NCI-H748 treated with DMSO at 0.1 percent for 48 hours (cell line): Measurements from ENCODE around the gene ZNF773.
"Not testable (repeated sequence)": the region's sequence is repeated elsewhere in the genome, so short reads cannot be mapped to it uniquely, and the experiment has no call there.

Experiments
- DNase-seq: peaks from one replicate; lab custom pipeline; 2025; lab: John Stamatoyannopoulos, UW

ZNF773 gene

DNA sequence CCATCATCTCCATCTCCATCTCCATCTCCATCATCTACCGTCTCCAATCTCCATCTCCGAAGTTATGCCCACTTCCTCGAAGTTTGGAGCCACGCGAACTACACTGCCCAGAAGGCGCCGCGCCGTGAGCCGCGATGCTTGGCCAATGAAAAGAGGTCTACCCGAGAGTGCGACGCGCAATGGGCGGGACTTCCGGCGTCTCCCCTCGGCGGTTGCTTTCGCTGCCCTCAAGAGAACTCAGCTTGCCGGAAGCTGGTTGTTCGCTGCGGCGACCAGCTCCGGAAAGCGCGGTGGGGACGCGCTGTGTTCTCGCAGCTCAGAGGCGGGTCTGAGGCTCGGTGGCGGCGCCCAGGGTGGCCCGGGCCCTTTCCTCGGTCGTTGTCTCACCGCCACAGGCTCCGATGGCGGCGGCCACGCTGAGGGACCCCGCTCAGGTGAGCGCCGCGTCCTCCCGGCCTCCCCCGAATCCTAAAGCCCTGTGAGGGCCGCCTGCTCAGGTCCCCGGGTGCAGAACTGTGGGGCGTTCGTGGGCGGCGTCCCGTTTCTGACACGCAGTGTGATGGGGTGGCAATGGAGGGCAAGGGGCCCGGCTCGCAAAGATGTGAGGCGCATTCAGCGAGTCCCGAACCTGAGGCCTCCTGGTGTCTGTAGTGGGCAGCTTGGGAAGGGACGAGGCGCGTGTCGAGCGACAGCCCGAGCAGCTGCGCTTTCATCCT lies at the start of gene ZNF773:
TSS of gene ZNF773 (plus strand) at position 259 of the 716 bp plus-strand sequence. CDS start at position 402, 143 bp downstream.
- DNase-seq: peak; percentile 88

DNA sequence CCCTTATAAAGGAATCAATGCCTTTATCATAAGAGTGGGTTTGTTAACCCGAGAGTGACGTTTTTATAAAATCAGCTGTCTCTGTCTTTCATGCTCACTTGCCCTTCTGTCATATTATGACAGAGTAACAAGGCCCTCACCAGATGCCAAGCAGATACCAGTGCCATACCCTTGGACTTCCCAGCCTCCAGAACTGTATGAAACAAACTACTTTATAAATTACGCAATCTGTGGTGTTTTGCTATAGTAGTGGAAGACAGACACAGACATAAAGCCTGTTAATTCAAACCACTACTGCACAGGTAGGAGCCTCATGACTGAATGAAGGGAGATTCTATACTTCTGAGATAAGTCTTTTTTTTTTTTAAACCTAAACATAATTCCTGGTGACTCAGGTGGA lies 47.4 kb upstream of the ZNF773 start:
- DNase-seq: no peak

DNA sequence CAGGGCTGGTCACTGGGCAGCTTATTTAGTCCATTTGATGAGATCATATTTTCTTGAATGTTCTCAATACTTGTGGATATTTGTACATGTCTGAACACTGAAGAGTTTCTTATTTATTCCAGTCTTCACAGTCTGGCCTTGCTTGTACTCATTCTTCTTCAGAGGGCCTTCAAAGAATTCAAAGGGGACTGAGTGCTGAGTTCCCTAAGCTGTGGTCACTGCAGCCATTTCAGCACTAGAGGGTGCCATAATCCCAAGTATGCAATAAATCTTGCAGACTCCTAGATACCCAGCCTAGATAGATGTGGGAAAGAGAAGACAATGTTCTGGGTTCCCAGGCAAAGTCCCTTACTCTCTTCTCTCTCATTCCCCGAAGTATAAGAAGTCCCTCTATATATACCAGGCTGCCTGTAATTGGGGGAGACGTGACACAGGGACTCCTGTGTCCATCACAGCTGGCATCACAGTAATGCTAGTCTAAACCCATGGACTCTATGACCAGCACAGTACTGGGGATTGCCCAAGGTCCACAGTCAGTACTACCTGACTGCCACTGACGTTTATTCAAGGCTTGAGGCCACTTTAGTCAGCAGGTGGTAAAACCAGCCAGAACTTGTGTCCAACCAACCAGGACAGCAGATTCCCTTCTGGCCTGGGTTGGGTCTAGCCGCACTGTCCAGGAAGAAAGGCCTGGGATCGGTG lies 33.9 kb upstream of the ZNF773 start:
- DNase-seq: peak; percentile 50

GRCh38 chr19:57466489-57466888 lies 33.2 kb upstream of the ZNF773 start:
- no peak for DNase-seq

DNA sequence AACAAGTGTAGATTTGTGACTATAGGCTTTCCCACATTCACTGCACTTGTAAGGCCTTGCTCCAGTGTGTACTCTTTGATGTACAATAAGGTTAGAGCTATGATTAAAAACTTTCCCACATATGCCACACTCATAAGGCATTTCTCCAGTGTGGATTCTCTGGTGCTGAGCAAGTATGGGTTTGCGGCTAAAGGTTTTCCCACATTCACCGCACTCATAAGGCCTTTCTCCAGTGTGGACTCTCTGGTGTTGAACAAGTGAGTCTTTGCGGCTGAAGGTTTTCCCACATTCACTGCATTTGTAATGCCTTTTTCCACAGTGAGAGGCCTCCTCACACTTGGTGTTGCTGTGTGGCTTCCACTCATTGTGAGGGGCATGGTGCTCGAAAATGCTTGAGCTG lies 26.1 kb upstream of the ZNF773 start:
- DNase-seq: no peak

- peak; percentile 94 for DNase-seq
Measured at GRCh38 chr19:57477191-57478008, 22.3 kb upstream of the ZNF773 start, which contains the start of gene ZNF772. Gene ZNF772 (minus strand): TSS chr19:57477566. CDS start chr19:57477309, 257 bp downstream.

DNA sequence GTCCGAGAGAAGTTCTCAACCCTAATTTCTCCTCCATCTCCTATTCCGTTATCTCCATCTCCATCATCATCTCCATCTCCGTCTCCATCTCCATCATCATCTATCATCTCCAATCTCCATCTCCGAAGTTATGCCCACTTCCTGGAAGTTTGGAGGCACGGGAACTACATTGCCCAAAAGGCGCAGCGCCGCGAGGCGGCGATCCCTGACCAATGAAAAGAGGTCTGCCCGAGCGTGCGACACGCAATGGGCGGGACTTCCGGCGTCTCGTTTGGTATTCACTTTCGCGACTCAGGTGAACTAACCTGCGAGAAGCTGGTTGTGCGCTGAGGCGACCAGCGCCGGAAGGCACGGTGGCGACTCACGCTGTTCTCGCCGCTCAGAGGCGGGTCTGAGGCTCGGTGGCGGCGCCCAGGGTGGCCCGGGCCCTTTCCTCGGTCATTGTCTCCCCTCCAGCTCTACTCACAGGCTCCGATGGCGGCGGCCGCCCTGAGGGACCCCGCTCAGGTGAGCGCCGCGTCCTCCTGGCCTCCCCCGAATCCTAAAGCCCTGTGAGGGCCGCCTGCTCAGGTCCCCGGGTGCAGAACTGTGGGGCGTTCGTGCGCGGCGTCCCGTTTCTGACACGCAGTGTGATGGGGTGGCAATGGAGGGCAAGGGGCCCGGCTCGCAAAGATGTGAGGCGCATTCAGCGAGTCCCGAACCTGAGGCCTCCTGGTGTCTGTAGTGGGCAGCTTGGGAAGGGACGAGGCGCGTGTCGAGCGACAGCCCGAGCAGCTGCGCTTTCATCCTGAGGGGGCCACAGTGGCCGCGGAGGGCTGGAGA lies 12.1 kb upstream of the ZNF773 start, which contains the start of gene ZNF419:
TSS of gene ZNF419 (plus strand) at position 274 of the 822 bp plus-strand sequence. CDS start at position 475, 201 bp downstream.
- peak; percentile 94 for DNase-seq

DNA sequence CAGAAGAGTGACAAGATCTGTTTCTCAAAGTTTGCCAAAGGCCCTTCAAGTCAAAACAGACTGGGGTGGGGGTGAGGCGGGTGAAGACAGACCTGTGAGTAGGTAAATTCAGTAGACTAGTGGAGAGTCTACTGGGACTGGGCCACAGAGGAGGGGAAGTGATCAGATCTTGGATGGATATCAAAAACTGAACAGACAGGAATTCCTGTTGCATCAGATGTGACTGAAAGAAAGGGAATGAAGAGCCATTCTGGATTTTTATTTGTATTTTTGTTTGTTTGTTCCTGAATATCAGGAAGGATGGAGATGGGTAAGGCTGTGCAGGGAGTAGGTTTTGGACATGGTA lies 11.5 kb upstream of the ZNF773 start:
- not testable (repeated sequence) for DNase-seq

- not testable (repeated sequence) for DNase-seq
Measured at GRCh38 chr19:57499332-57499679, 432 bp upstream of the ZNF773 start.

DNA sequence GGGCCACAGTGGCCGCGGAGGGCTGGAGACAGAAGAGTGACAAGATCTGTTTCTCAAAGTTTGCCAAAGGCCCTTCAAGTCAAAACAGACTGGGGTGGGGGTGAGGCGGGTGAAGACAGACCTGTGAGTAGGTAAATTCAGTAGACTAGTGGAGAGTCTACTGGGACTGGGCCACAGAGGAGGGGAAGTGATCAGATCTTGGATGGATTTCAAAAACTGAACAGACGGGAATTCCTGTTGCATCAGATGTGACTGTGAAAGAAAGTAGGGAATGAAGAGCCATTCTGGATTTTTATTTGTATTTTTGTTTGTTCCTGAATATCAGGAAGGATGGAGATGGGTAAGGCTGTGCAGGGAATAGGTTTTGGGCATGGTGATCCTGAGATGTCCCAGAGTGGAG lies 662 bp downstream of the ZNF773 start:
- not testable (repeated sequence) for DNase-seq

DNA sequence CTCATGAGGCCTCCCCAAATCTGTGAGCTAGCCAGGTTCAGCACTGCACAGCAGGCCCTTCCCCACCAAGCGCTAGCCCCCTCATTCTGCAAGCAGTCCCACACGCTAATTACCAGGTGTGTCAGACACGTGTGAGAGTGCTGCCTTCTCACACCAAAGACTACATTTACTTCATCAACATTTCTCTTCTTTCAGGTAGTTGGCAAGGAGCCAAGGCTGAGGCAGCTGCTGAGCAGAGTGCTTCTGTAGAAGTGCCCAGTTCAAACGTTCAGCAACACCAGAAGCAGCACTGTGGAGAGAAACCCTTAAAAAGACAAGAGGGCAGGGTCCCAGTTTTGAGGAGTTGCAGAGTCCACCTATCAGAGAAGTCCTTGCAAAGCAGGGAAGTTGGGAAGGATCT lies 6.4 kb downstream of the ZNF773 start:
- no peak for DNase-seq

GRCh38 chr19:57511484-57511883 lies 11.7 kb downstream of the ZNF773 start:
- DNase-seq: no peak

DNA sequence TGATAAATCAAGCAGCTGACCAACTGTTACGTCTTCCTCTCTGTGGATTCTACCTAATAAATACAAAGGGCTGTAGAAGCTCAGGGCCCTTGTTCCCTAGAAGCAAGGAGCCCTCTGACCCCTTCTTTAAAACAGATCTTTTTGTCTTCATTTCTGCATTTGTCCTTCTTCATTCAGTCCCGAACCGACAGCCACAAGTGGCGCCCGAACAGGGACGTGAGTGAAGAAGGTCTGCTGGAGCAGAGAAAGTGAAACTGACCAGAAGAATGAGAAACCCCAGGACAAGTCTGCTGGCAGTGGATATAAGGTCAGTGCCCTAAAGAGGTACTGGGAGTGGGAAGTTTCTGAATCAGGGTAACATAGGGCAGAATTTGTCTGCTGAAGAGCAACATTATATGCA lies 13.1 kb downstream of the ZNF773 start:
- no peak for DNase-seq

DNA sequence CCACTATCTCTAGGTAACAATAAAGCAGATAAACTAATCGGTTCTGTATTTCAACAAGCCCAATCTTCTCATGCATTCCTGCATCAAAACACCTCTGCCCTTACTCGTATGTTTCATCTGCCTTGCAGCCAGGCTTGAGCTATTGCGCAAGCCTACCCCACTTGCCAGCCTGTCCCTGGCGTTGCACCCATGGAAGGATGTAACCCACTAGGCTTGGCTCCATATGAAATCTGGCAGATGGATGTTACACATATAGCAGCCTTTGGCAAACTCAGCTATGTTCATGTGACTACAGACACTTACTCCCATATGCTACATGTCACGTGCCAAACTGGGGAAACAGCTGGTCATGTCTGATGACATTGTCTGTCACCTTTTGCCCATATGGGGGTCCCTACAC lies 15.5 kb downstream of the ZNF773 start:
- DNase-seq: no peak

- DNase-seq: not testable (repeated sequence)
Measured at GRCh38 chr19:57518021-57518420, 18.3 kb downstream of the ZNF773 start.

DNA sequence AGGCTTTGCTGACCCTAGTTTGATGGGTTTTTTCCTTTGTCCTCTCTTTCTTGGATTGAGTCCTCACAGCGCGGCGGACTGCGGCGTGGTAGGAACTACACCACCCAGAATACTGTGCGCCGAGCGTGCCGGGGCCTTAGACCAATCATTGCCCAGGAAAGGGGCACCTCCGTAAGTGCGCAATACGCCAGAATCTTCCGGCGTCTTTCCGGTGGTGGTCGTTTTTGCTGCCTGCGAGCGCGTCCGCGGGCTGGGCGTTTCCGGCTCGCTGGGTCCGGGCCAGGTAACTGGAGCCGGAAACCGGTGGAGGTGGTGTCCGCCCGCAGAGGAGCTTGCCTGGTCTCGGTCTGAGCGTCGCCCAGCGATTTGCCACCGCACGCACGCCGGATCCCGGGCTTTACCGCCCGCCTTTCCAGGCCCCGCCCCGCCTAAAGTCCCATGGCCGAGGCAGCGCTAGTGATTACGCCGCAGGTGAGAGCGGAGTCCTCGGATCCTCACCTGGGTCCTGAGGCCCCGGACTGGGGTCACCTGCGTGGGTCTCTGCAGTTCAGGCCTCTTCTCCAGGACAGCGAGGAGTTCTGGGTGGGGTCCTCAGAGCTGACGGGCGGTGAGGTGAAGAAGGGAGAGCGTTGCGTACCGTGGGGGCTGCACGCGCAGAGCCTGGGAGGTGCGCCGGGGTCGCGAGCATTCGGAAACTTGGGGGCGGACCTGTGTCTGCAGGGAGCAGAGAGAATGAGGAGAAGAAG lies 27.6 kb downstream of the ZNF773 start, which contains the start of gene ZNF549:
TSS of gene ZNF549 (plus strand) at position 221 of the 746 bp plus-strand sequence. CDS start at position 439, 218 bp downstream.
- peak; percentile 97 for DNase-seq

DNA sequence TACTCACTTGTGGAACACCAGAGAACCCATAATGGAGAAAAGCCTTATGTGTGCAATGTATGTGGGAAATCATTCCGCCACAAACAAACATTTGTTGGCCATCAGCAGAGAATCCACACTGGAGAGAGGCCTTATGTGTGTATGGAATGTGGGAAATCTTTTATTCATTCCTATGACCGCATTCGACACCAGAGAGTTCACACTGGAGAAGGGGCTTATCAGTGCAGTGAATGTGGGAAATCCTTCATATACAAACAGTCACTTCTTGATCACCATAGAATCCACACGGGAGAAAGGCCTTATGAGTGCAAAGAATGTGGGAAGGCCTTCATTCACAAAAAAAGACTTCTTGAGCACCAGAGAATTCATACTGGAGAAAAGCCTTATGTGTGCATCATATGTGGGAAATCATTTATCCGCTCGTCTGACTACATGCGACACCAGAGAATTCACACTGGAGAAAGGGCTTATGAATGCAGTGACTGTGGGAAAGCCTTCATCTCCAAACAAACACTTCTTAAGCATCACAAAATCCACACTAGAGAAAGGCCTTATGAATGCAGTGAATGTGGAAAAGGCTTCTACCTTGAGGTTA lies 38.3 kb downstream of the ZNF773 start:
- no peak for DNase-seq

DNA sequence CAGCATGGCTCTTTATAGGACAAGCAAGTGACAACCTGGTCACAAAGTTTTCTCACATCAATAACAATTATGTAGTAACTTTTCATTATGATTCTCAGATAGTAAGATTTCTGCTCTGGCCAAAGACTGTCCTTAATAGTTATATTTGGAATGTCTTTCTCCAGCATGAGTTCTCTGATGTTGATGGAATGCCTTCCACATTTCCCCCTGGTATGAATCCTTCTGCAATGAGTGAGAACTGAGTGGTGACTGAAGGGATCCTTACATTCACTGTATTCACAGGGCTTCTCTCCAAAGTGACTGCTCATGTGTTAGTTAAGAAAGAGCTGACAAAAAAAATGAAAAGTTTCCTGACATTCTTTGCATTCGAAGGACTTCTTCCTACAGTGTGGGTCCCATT lies 46.8 kb downstream of the ZNF773 start:
- DNase-seq: no peak

GRCh38 chr19:57552432-57552831 lies 52.7 kb downstream of the ZNF773 start:
- DNase-seq: no peak

DNA sequence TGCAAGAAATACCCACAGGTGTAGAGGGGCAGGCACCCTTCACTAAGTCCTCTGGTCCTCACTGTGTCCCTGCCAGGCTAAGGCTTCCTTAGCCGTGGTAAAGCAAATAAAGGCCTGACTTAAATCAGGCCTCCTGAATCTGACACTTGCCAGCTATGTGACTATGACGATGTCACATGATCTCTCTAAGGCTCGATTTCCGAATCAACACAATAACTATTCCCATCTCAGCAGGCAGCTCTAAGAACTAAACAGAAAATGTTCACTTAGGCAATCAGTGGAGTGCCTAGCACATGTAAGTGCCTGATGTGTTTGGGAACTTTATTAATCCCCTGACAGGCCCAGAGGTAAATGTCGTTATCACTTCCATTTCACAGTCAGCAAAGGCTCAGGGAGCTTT lies 57.9 kb downstream of the ZNF773 start:
- no peak for DNase-seq
